ENCODE results near the gene SOX10.

SOX10 gene

GRCh38 chr22:38026130-38027111, 42.1 kb upstream of the SOX10 start:
- ChIA-PET CTCF (no interaction called here), POLR2A (no interaction called here)
- no peak for TF ChIP-seq ELF4 (IDR thresholded peaks at IDR 0.05)
- no peak for TF ChIP-seq LEF1 (IDR thresholded peaks at IDR 0.05; ENCODE audit: borderline replicate concordance)
- no peak for TF ChIP-seq FOXM1 (IDR thresholded peaks at IDR 0.05; ENCODE audit: borderline replicate concordance)
- TF ChIP-seq HDGF (IDR thresholded peaks at IDR 0.05; ENCODE audit: borderline replicate concordance) = no peak
- no peak for TF ChIP-seq FOXA1 (IDR thresholded peaks at IDR 0.05)
- no peak for TF ChIP-seq SUZ12 (IDR thresholded peaks at IDR 0.05)
- no peak for TF ChIP-seq NFRKB (IDR thresholded peaks at IDR 0.05)
- no peak for TF ChIP-seq CTBP1 (IDR thresholded peaks at IDR 0.05; ENCODE audit: borderline replicate concordance)
- no peak for TF ChIP-seq BHLHE40 (IDR thresholded peaks at IDR 0.05; ENCODE audit: borderline replicate concordance)
- no peak for TF ChIP-seq FOXK2 (IDR thresholded peaks at IDR 0.05)
- TF ChIP-seq ZNF384 (IDR thresholded peaks at IDR 0.05) = no peak
- TF ChIP-seq L3MBTL2 (conservative IDR thresholded peaks at IDR 0.05) = no peak
- TF ChIP-seq SP1 (IDR thresholded peaks at IDR 0.05) = no peak
- no peak for TF ChIP-seq TARDBP (IDR thresholded peaks at IDR 0.05)
- no peak for TF ChIP-seq PKNOX1 (IDR thresholded peaks at IDR 0.05)
- no peak for TF ChIP-seq ARNT (IDR thresholded peaks at IDR 0.05)
- no peak for DNase-seq (ENCODE audit: extremely low spot score)

- CTCF ChIA-PET = no interaction called here
- POLR2A ChIA-PET = no interaction called here
- no peak for DNase-seq (ENCODE audit: extremely low spot score)
- TF ChIP-seq ARNT (IDR thresholded peaks at IDR 0.05) (no peak), NFRKB (IDR thresholded peaks at IDR 0.05) (no peak), FOXA1 (IDR thresholded peaks at IDR 0.05) (no peak), L3MBTL2 (conservative IDR thresholded peaks at IDR 0.05) (no peak), TARDBP (IDR thresholded peaks at IDR 0.05) (no peak), FOXM1 (IDR thresholded peaks at IDR 0.05; ENCODE audit: borderline replicate concordance) (no peak), LEF1 (IDR thresholded peaks at IDR 0.05; ENCODE audit: borderline replicate concordance) (no peak), CTBP1 (IDR thresholded peaks at IDR 0.05; ENCODE audit: borderline replicate concordance) (no peak), SUZ12 (IDR thresholded peaks at IDR 0.05) (no peak), ELF4 (IDR thresholded peaks at IDR 0.05) (no peak), ZNF384 (IDR thresholded peaks at IDR 0.05) (no peak), HDGF (IDR thresholded peaks at IDR 0.05; ENCODE audit: borderline replicate concordance) (no peak)
Measured at GRCh38 chr22:38025514-38025913, 41.2 kb upstream of the SOX10 start.

- no peak for TF ChIP-seq FOXA1 (IDR thresholded peaks at IDR 0.05)
- no peak for TF ChIP-seq L3MBTL2 (conservative IDR thresholded peaks at IDR 0.05)
- TF ChIP-seq ZNF384 (IDR thresholded peaks at IDR 0.05) = no peak
- TF ChIP-seq HDGF (IDR thresholded peaks at IDR 0.05; ENCODE audit: borderline replicate concordance) = no peak
- no peak for TF ChIP-seq LEF1 (IDR thresholded peaks at IDR 0.05; ENCODE audit: borderline replicate concordance)
- TF ChIP-seq BHLHE40 (IDR thresholded peaks at IDR 0.05; ENCODE audit: borderline replicate concordance) = no peak
- no peak for TF ChIP-seq FOXM1 (IDR thresholded peaks at IDR 0.05; ENCODE audit: borderline replicate concordance)
- TF ChIP-seq SUZ12 (IDR thresholded peaks at IDR 0.05) = no peak
- TF ChIP-seq SP1 (IDR thresholded peaks at IDR 0.05) = no peak
- no peak for TF ChIP-seq NFRKB (IDR thresholded peaks at IDR 0.05)
- no peak for TF ChIP-seq ARNT (IDR thresholded peaks at IDR 0.05)
- TF ChIP-seq CTBP1 (IDR thresholded peaks at IDR 0.05; ENCODE audit: borderline replicate concordance) = no peak
- no peak for TF ChIP-seq ELF4 (IDR thresholded peaks at IDR 0.05)
- no peak for TF ChIP-seq PKNOX1 (IDR thresholded peaks at IDR 0.05)
- TF ChIP-seq TARDBP (IDR thresholded peaks at IDR 0.05) = no peak
- no peak for TF ChIP-seq FOXK2 (IDR thresholded peaks at IDR 0.05)
- no peak for DNase-seq (ENCODE audit: extremely low spot score)
- CTCF ChIA-PET = interaction anchor here (0.6 kb wide), 1 partner anchor 29 kb away, joined by 3 read pairs; no protein-coding TSS in a partner anchor
- POLR2A ChIA-PET = no interaction called here
Measured at GRCh38 chr22:38023045-38023444, 38.7 kb upstream of the SOX10 start.

- ChIA-PET CTCF (interaction anchor here (0.7 kb wide), 1 partner anchor 14 kb away, joined by 3 read pairs; no protein-coding TSS in a partner anchor), POLR2A (no interaction called here)
- no peak for DNase-seq (ENCODE audit: extremely low spot score)
- TF ChIP-seq BHLHE40 (IDR thresholded peaks at IDR 0.05; ENCODE audit: borderline replicate concordance) (no peak), ZNF384 (IDR thresholded peaks at IDR 0.05) (no peak), SUZ12 (IDR thresholded peaks at IDR 0.05) (no peak), L3MBTL2 (conservative IDR thresholded peaks at IDR 0.05) (no peak), PKNOX1 (IDR thresholded peaks at IDR 0.05) (no peak), ARNT (IDR thresholded peaks at IDR 0.05) (no peak), FOXK2 (IDR thresholded peaks at IDR 0.05) (no peak), FOXA1 (IDR thresholded peaks at IDR 0.05) (no peak)
Measured at GRCh38 chr22:38021206-38021605, 36.9 kb upstream of the SOX10 start.

- no peak for DNase-seq (ENCODE audit: extremely low spot score)
- TF ChIP-seq FOXA1 (IDR thresholded peaks at IDR 0.05) (no peak), ELF4 (IDR thresholded peaks at IDR 0.05) (no peak), NFRKB (IDR thresholded peaks at IDR 0.05) (no peak), PKNOX1 (IDR thresholded peaks at IDR 0.05) (no peak), L3MBTL2 (conservative IDR thresholded peaks at IDR 0.05) (no peak), HDGF (IDR thresholded peaks at IDR 0.05; ENCODE audit: borderline replicate concordance) (no peak), ARNT (IDR thresholded peaks at IDR 0.05) (no peak), TARDBP (IDR thresholded peaks at IDR 0.05) (no peak), BHLHE40 (IDR thresholded peaks at IDR 0.05; ENCODE audit: borderline replicate concordance) (no peak), LEF1 (IDR thresholded peaks at IDR 0.05; ENCODE audit: borderline replicate concordance) (no peak), FOXM1 (IDR thresholded peaks at IDR 0.05; ENCODE audit: borderline replicate concordance) (no peak), CTBP1 (IDR thresholded peaks at IDR 0.05; ENCODE audit: borderline replicate concordance) (no peak), ZNF384 (IDR thresholded peaks at IDR 0.05) (no peak)
- CTCF ChIA-PET = no interaction called here
- POLR2A ChIA-PET = no interaction called here
Measured at GRCh38 chr22:38018938-38019827, 34.8 kb upstream of the SOX10 start.

Measured in HEK293T (cell line).